ENCODE data around the gene HMGB1.

DNA sequence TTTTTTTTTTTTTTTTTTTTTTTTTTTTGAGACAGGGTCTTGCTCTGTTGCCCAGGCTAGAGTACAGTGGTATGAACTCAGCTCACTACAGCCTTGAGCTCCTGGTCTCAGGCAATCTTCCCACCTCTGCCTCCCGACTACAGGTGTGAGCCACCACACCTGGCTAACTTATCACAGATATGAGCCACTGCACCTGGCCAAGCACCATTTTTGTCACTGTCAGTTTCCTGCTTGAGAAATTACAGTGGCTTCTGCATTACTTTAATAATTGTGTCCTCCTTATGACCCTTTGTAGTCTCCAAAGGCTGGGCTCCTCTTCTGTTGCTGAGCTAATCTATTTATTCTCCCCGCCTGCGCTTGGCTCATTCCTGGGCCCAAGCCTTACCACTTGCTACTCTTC, 27.4 kb downstream of the HMGB1 start:
- TF ChIP-seq ZNF343 (CRISPR knock-in tag; IDR thresholded peaks at IDR 0.05), result no peak
- no peak for TF ChIP-seq ATF7 (IDR thresholded peaks at IDR 0.05)
- no peak for TF ChIP-seq ATF7 (CRISPR knock-in tag; IDR thresholded peaks at IDR 0.05)
- TF ChIP-seq HMG20B (CRISPR knock-in tag; conservative IDR thresholded peaks at IDR 0.05), result no peak
- no peak for TF ChIP-seq POLR2A (IDR thresholded peaks at IDR 0.05; ENCODE audit: insufficient read depth in 1 of 2, low read depth in 2 of 2, low read length in 2 of 2)
- no peak for TF ChIP-seq ZNF703 (CRISPR knock-in tag; IDR thresholded peaks at IDR 0.05; ENCODE audit: borderline replicate concordance)
- TF ChIP-seq FOXP1 (IDR thresholded peaks at IDR 0.05), result no peak
- TF ChIP-seq FOXP1 (CRISPR knock-in tag; IDR thresholded peaks at IDR 0.05), result no peak
- no peak for TF ChIP-seq EP300 (IDR thresholded peaks at IDR 0.05; ENCODE audit: low read depth in 2 of 2, low read length in 2 of 2)
- TF ChIP-seq EP300 (CRISPR knock-in tag; IDR thresholded peaks at IDR 0.05; ENCODE audit: borderline replicate concordance), result no peak

Measured in HepG2 (cell line).